GM18507 (cell line): Measurements from ENCODE around the gene FIP1L1.
"Not testable (repeated sequence)": the region's sequence is repeated elsewhere in the genome, so short reads cannot be mapped to it uniquely, and the experiment has no call there.

Experiments used
- DNase-seq: peaks from one replicate; pipeline ENCODE4 v3.0.0; 2011; ENCODE audit warnings: low read depth; ENCODE audit not compliant: insufficient read length; ENCODE audit errors: extremely low spot score
- FAIRE-seq: peaks from 2 replicates; lab custom pipeline; 2011; peaks lifted over from hg19 to GRCh38; lab: Jason Lieb, UNC

FIP1L1 gene

DNA sequence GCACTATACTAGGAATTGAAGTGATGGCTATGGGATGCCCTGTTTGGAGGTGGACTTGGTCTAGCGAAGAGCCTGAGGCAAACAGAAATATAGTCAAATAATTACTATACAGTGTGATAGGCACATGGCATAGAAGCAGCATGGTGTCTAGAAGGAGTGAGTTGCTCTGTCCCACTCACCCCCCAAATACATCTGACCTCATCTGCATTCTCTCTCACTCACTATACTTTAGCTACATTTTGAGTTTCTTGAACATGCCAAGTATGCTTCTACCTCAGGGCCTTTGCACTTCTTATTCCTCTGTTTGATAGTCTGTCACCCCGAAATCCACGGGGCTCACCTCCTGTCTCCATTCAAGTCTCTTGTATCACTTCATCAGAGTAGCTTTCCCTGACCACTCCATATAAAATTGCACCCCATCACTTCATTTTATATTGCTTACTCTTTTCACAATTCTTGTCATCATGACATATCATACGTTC, 2.6 kb upstream of the FIP1L1 start:
- no peak for FAIRE-seq
- no peak for DNase-seq

DNA sequence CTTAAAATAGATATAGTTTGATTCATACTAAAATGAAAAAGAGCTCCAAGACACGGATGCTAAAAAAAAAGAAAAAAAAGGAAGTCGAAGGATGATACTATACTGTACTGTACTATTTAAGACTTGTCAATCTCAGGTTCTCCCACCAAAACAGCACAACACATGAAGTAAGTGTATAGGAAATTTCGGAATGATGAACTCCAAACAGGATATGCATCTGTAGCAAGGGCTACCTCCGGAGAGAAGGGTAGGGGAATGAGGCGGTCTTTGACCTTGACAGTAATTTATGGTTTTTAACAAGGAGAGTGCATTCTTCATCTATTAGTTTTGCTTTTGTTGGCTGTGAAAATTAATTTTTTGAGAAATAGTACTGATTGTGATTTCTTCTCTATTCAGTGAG, 541 bp upstream of the FIP1L1 start:
- FAIRE-seq (no peak), DNase-seq (no peak)

- FAIRE-seq (peak; percentile 73), DNase-seq (no peak)
Measured at GRCh38 chr4:53378171-53378482, 686 bp downstream of the FIP1L1 start.

DNA sequence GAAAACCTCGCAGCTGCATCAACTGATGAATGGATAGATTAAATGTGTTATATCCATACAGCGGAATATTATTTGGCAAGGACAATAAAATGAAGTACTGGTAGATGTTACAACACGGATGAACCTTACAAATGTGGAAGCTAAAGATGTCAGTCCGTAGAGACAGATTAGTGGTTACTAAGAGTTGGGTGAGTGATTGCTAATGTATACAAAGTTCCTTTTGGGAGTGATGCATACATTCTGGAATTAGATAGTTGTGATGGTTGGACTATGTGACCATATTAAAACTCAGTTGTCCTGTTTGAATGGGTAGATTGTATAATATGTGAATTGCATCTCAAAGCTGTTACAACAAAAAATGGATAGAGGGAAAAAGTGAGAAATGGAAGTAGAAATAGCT, 2.8 kb downstream of the FIP1L1 start:
- no peak for FAIRE-seq
- DNase-seq = no peak

DNA sequence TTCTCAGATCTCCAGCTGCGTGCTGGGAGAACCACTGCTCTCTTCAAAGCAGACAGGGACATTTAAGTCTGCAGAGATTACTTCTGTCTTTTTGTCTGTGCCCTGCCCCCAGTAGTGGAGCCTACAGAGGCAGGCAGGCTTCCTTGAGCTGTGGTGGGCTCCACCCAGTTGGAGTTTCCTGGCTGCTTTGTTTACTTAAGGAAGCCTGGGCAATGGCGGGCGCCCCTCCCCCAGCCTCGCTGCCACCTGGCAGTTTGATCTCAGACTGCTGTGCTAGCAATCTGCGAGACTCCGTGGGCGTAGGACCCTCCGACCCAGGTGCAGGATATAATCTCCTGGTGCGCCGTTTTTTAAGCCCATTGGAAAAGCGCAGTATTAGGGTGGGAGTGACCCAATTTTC, 32.0 kb downstream of the FIP1L1 start:
- not testable (repeated sequence) for DNase-seq, FAIRE-seq

DNA sequence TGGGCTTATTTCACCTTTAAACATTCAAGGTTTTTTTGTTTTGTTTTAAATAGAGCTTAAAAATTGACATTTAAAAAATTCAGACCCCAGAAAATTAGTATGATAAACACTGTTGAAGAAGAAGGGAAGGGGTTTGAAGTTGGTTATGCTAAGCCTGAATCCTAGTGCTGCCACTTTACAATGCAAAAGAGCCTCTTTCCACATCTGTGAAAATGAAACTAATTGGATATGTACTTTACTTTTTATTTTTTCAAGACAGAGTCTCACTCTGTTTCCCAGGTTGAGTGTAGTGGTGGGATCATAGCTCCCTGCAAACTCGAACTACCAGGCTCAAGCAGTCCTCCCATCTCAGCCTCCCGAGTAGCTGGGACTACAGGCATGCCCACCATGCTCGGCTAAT, 41.8 kb downstream of the FIP1L1 start:
- FAIRE-seq = no peak
- DNase-seq = no peak

DNA sequence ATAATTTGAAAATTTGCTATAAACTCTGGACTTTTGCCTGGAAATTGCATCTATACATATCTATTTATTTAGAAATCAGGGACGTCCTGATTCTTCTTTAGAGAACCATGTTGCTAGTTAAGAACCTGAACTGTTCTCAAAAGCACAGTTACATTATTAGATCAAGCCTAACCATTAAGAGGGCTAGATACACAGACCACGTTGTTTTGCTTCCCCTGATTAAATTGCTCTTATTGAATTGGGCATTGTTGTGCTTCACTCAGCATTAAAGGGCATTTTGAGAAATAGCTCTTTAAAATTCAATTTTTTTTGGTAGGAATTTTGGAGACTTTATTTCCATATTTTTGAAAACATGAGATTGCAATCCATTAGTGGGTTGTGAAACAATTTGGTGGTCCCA, 44.4 kb downstream of the FIP1L1 start:
- DNase-seq = no peak
- no peak for FAIRE-seq

DNA sequence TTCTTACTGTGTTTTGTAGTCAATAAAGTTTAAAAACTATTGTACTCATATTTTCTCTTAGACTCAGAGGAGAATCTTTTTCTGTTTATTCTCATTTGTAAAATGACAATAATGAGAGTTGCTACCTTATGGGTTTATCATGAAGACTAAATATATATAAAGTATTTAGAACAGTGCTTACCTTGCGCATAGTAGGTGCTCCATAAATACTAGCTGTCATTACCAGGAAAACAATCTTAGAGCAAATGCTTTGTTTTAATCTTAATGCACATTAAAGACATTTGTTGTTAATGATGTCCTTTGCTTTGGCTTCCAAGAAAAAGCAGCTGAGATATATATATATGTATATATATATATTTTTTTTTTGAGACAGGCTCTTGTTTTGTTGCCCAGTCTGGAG, 44.9 kb downstream of the FIP1L1 start:
- no peak for DNase-seq
- FAIRE-seq = no peak

- DNase-seq = no peak
Measured at GRCh38 chr4:53424280-53424679, 46.8 kb downstream of the FIP1L1 start.

GRCh38 chr4:53427366-53427765, 49.9 kb downstream of the FIP1L1 start:
- no peak for FAIRE-seq
- DNase-seq = no peak

More at GRCh38 chr4:53424280-53424679, 46.8 kb downstream of the FIP1L1 start:
- no peak for FAIRE-seq

DNA sequence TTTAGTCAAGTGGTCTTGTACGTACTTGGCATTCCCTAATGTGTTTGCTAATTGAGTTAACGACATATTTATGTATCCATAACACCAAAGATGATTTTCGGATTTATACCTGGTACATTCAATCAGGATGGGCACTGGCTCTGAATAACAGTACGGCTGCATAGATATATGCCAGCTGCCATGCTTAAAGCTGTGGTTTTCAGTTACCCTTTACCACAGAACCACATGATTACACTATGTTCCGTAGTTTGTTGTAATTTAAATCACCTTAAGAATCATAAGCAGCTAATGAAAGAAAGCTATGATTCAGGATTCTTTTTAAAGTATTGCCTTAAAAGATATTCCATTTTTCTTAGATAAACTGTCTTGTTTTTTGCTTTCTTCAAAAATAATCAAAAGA, 53.6 kb downstream of the FIP1L1 start:
- FAIRE-seq = no peak
- no peak for DNase-seq

DNA sequence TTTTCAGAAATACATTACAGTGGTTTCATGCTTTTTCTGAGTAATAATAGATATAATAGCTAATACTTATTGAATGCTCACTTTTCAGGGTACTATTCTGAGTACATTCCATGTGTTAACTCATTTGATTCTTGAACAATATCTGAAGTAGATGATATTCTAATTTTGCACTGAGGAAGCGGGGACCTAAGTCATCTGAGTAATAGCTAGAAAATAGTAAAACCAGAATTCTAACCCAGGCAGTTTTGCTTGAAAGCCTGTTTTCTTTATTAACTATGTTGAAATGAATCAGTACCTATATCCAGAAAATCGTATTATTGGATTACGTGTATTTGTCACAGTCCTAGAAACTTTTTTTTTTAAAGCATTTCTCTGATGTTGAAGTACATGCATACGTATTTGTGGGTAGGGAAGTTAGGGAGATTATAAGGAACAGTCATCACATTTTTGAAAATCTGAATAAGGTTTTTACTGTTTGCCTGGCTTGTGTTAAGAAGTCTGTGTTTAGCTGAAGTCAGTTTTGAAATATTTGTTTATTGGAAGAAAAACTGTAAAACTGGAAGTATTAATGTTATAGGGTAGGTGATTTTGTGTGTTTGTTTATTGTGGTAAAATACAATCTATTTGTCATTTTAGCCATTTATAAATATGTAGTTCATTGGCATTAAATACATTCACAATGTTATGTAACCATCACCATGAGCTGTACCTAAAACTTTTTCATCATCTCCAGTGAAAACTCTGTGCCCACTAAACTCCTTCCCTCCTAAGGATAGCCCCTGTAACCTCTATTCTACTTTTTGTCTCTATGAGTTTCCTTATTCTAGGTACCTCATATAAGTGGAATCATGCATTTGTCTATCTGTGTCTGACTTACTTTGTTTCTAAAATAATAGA, 55.3 kb downstream of the FIP1L1 start:
- DNase-seq (no peak), FAIRE-seq (no peak)

DNA sequence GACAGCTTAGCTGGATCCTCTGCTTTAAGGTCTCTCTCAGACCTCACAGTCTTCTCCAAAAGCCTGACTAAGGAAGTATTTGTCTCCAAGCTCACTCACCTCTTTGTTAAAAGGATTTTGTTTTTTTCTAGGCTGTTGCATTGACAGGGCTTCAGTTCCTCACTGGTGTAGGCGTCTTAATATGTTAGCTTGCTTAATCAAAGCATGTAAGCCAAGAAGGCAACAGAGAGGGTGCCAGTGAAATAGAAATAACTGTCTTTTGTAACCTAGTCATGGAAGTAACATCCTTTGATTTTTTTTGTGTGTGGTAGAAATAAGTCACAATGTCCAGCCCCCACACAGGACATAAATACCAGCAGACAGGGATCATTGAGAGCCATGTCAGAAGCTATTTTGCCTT, 58.8 kb downstream of the FIP1L1 start:
- no peak for FAIRE-seq
- DNase-seq = no peak

GRCh38 chr4:53441564-53441963, 64.1 kb downstream of the FIP1L1 start:
- DNase-seq (no peak), FAIRE-seq (no peak)

- FAIRE-seq = no peak
- no peak for DNase-seq
Measured at GRCh38 chr4:53444954-53445353, 67.5 kb downstream of the FIP1L1 start.

- FAIRE-seq (no peak), DNase-seq (no peak)
Measured at GRCh38 chr4:53450773-53451172, 73.3 kb downstream of the FIP1L1 start.

DNA sequence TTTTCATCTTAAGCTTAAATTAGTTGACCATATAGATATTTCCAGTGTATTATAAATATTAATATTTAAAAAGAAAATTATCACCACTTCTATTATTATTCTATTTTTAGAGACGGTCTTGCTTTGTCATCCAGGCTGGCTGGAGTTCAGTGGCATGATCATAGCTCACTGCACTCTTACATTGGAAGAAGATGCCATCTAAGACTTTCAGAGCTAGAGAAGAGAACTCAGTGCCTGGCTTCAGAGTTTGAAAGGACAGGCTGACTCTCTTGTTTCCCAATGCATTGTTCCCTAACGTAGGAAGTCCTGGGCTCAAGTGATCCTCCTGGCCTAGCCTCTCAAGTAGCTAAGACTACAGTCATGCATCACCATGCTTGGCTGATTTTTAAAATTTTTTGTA, 75.9 kb downstream of the FIP1L1 start:
- no peak for DNase-seq
- no peak for FAIRE-seq

DNA sequence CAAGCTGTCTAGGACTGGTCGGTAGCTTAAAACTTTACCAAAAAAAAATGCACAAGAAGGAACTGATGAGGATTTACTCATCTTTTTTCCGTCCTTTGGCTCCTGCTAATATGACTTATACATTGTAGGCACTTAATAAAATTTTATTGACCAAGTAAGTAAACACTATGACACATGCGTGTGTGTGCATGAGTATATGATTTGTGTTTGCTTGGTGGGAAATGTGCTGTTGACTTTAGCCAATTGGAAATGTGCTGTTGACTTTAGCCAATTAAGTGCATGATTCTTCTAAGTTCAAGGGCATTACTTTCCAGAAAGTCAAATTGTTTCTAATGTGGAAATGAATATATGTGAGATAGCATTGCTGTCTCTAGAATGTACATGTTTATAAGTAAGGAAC, 78.3 kb downstream of the FIP1L1 start:
- FAIRE-seq = no peak
- no peak for DNase-seq

GRCh38 chr4:53456178-53456577, 78.7 kb downstream of the FIP1L1 start:
- FAIRE-seq (no peak), DNase-seq (no peak)

DNA sequence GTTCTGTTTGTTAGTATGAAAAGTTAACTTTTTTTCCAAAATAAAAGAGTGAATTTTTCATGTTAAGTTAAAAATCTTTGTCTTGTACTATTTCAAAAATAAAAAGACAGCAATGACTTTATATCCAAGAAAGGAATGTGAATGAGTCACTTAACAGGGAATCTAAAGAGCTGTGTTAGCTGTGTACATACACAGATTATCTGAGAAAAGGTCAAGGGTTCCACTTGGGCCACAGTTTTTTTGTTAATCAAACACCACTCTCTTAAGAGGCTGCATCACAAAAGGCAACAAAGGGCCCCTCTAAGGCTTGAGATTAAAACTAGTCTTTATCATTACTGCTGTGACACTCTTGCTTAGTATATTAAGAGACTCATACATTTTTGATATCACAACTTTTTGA, 82.1 kb downstream of the FIP1L1 start:
- no peak for DNase-seq
- FAIRE-seq = no peak

- no peak for DNase-seq
- peak; percentile 15 for FAIRE-seq
Measured at GRCh38 chr4:53461244-53461643, 83.8 kb downstream of the FIP1L1 start.

DNA sequence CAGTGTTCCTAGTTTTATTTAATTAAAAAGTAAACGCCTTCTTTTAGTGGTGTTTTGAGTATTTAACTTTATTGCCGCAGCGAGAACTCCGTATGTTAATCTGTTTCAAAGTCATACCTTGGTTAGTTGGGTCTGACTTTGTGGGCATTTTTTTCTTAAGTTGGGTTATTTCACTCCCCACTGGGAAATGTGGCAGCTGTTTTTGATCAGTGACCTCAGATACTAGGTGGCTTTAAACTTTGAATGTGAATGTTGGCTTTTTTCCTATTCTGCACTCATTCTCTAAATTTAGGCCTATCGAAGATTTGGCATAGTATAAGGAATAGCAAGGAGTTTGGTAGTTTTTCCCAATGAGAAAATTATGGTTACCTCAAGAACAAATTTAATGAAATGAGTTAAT, 85.9 kb downstream of the FIP1L1 start:
- DNase-seq (no peak), FAIRE-seq (no peak)
